K562 (cell line): ENCODE results near the gene ABHD8.

Source experiments
- ERF ChIP-seq: fragments of 450-650 bp; formaldehyde crosslinking; IDR thresholded peaks from 2 replicates; pipeline ENCODE4 v1.4.0; 2020; ENCODE audit warnings: mild to moderate bottlenecking, mixed read lengths
- NFIC ChIP-seq: fragments of 450-650 bp; IDR thresholded peaks from 2 replicates; pipeline ENCODE4 v1.6.1; 2017; ENCODE audit warnings: mild to moderate bottlenecking, inconsistent platforms
- TF ChIP-seq, protein P1 (sequence below), 3 experiments: IDR thresholded peaks in 2 of 3; conservative IDR thresholded peaks in 1 of 3; 2 replicates each; pipeline ENCODE4 v1.5.1; 2011 to 2012; ENCODE audit warnings: low read length in 3 of 3, mild to moderate bottlenecking in 3 of 3, control low read depth in 2 of 3, improper control_type of control experiment in 1 of 3, inconsistent platforms in 1 of 3, low read depth in 1 of 3, mixed read lengths in 1 of 3, moderate library complexity in 1 of 3; ENCODE audit not compliant: insufficient read depth in 2 of 3

- TF ChIP-seq ERF (no peak), NFIC (no peak)
- TF ChIP-seq, protein P1, sequence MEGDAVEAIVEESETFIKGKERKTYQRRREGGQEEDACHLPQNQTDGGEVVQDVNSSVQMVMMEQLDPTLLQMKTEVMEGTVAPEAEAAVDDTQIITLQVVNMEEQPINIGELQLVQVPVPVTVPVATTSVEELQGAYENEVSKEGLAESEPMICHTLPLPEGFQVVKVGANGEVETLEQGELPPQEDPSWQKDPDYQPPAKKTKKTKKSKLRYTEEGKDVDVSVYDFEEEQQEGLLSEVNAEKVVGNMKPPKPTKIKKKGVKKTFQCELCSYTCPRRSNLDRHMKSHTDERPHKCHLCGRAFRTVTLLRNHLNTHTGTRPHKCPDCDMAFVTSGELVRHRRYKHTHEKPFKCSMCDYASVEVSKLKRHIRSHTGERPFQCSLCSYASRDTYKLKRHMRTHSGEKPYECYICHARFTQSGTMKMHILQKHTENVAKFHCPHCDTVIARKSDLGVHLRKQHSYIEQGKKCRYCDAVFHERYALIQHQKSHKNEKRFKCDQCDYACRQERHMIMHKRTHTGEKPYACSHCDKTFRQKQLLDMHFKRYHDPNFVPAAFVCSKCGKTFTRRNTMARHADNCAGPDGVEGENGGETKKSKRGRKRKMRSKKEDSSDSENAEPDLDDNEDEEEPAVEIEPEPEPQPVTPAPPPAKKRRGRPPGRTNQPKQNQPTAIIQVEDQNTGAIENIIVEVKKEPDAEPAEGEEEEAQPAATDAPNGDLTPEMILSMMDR (IDR thresholded peaks at IDR 0.05 in 2 of 3, conservative IDR thresholded peaks at IDR 0.05 in 1 of 3; ENCODE audit: insufficient read depth in 2 of 3, low read depth in 1 of 3, low read length in 3 of 3) = no peak
These were observed 23.4 kb upstream of the ABHD8 start for GRCh38 chr19:17326595-17326966.
